Stimulated activated CD4-positive, alpha-beta T cell treated with anti-CD3 and anti-CD28 coated beads, TNF-alpha, amount 100 ng/mL, for 24 hours (primary cell): ENCODE results near the gene BAK1.
A peak's percentile ranks its signal among the peaks of the same experiment; 100 is the strongest.

Source experiments
- DNase-seq, 3 experiments: peaks; one replicate each; pipeline ENCODE4 v3.0.0-alpha.2; 2020; ENCODE audit warnings: low read depth in 3 of 3

BAK1 gene

DNA sequence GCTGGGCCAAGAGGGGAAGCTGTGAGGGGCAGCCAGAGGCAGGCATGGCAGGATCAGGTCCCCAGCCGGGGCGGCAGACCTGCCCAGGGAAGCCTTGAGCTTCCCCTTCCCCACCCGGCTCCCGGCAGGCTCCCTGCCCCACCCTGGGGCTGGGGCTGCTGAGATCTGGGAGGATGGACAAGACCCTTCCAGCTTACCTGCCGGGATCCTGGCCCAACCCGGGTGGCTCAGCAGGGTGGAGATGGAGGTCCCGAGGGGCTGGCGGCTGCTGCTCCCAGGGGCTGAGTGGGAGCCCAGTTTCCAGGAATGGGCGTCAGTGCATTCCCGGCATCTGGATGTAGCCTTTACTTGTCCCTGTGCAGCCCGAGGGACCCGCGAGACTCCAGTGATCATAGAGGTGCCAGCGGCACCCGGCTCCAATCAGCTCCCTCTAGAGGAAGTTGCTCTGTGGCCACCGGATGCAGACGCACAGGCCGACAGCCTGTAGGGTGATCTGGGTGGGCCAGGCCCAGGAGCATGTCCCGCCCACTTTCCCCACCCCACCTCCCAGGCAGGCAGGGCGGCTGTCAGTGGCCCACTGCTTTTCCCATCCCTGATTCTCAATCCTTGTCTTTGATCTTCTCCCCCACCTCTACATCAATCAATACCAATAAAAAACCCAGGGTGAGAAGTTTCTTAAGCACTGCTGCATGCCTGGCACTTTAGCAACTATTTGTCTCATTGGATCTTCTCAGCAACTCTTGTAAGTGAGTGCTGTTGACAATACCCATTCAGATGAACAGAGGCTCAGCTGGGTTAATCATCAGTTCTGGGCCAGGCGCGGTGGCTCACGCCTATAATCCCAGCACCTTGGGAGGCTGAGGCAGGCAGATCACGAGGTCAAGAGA lies at the start of gene BAK1:
Gene BAK1 (minus strand): TSS at position 449 of the 887 bp plus-strand sequence. CDS start 2,672 bp downstream, outside the sequence.
- DNase-seq = peak; percentile 71 to 85 (median 71)

DNA sequence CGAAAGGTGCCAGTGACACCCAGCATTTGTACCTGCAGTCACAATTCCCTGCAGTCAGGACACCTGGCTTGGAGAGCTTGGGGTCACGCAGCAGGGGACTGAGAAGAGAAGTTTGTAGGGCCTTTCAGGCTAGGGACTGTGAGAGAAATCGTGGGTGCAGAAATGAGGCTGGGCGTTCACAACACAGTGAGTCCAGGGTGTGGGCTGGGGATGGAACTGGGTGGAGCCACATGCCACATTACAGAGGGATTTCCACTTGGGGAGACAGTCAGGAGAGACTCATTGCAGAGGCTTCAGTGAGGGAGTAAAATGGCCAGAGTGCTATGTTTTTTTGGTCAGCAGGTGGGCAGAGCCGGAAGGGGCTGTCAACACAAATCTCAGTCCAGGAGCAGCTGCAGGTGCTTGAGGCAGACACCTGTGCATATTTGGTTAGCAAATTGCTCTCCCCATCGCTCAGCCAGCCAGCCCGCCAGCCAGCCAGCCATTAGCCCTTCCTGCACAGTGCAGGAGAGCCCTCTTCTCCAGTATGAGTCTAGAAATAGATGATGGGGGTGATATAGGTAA lies 48.4 kb upstream of the BAK1 start:
- DNase-seq = no peak

DNA sequence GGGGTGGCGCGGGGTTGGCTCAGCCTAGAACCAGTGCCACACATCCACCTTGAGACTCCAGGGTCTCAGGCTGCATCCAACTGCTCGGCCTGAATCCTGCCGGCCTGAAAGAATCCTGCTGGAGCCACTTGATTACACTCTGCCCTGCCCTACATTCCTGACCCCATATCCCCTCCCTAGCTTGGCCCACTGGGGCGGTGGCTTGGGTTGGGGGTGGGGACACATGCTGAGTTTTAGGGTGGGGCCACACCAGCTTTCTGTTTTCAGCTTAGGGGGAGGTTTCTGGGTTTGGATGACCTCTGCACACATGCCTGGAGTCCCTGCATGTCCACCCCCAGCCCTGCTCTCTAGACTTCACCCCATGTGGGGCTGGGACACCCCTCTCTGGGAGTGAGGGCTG lies 47.8 kb upstream of the BAK1 start:
- no peak for DNase-seq

DNA sequence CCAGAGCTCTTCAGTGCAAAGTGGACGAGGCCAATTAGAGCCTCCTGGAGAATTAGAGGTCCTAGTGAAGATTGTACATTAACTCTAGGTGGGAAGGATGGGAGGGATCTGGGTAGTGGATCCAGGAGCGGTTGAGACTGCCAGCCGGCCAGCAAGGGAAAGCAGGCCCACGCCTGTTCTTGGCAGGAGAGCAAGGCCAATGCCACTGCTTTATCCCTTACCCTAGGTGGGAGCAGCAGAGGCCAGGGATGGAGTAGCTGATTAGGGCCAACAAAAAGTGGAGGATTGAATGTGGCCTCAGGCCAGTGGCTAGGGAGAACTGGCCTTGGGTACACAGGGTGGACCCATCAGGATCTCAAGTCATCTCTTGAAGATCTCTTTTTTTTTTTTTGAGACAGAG lies 44.8 kb upstream of the BAK1 start:
- no peak for DNase-seq

DNA sequence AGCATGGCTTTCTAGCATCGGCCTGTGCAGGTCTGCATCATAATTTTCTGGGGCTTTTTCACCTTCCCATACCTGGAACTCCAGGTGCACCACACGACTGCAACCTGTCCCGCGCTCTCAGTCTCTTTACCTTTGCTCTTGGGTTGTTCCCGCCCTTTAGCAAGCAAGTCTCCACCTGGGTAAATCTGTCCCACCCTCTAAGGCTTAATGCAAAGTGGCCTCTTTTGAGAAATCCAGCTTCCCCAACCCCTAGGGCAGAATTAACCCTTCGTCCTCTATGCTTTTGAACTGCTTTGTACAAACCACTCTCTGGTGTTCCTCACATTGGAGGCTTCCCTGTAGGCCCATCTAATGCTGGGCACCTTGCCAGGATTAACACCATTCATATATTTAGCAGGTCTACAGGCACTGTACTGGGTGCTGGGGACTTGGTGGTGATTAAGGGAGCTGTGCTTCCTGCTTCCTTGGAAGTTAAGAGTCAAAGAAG lies 43.9 kb upstream of the BAK1 start:
- no peak for DNase-seq

DNA sequence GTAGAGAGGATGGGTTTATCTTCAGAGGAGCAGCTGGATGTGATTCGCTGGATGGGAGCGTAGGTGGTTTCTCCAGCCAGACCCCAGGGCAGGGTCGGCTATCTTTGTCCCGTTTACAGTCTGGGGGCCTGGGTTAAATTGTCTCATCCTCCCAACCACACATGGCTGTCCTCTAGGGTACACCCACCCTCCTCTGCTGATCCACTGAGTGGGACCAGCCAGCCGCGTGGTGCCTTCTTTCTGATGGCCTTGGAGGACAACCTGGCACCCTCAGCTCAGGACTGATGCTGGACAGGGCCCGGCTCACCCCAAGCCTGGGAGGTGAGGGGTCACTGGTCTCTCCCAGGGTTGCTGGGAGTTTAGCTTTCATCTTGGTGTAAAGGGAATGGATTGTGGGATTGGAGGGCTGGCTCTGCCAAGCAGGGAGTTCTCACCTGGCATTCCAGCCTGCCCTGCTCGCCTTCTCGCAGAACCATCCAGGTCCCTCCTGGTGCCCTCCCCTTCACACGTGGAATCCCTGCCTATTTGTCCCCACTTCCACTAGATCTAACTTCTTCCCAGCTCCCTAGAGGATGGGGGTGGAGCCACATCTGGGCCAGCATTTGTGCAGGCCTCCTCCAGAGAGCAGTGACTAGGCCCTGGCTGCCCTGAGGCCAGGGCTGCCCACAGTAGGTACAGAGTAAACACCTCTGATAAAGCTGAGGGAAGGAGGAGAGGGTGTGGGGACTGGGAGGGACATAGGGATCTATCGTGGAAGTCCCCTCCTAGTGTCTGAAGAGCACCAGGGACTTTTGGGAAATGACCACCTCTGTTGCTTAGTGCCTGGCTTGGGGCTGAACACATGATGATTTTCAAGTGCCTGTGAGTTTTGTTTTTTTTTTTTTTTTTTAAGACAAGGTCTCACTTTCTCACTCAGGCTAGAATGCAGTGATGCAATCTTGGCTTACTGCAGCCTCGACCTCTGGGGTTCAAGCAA lies 42.7 kb upstream of the BAK1 start:
- DNase-seq = no peak

DNA sequence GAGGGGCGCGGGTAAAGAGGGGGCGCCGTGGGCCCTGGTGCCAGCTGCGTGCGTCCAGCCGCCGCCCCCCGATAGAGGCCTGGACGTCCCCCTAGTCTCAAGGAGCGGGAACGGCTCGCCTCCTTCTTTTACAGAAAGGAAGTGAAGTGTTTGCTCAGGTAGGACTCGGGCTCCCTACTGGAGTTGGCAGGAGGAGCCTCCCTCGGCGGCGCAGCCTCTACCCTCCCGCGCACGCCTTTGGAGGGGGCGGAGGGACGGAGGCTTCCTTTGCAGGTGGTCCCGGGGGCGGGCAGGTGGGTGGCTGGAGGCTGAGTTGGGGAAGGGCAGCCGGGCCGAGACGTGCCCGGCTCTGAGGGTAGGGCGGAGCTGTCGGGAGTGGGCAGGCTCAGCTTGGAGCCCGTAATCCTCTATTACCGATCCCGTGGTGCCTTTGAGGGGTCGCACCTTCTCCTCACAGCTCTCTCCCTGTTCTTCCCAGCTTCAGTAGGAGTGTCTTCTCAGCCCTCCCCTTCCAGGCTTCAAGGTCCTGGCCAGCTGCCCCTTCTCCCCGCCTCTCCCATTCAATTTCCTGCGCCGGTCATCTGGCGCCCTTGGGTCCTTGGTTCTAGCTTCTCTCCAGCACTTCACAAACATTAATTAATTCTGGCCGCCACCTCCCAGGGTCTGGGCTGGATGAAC lies 41.8 kb upstream of the BAK1 start:
- DNase-seq = peak in 1 of 3 experiments; percentile 46

DNA sequence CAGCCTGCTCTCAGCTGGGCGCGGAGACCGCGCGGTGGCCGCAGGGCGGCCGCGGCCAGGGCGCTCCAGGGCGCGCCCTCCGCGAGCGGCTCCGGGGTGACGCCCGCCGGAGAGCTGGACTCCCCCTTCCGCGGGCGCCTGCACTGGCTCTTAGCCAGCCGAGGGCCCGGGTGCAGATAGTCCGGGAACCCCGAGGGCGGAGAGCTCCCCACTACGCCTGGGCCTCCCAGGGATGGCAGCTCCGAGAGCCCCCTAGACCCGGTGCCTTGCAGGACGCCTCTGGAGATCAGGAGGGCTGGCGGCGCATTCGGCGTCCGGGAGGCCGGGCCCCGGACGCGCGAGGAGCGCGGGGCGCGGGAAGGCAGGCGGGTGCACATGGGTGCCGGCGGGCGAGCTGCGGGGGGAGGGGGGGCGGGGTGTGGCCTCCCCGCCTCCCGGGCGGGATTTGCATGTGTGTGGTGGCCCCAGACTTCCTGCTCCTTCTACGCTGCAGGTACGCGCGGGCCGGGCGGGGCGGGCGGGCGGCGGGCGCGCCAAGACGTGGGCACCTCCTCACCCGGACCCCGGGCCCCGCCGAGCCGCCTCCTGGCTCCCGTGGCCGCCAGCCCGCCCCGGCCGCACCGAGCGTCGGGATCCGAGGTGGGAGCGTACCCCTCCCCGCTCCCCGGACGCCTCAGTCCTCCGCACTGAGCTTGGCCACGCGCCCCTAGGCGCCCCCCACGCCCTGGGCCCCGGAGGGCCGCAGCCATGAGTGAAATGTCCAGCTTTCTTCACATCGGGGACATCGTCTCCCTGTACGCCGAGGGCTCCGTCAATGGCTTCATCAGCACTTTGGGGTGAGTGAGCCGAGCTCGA lies 41.0 kb upstream of the BAK1 start, which contains the start of gene ITPR3:
Gene ITPR3 (plus strand): TSS at position 467 of the 855 bp plus-strand sequence. CDS start 281 bp downstream, at position 748.
- DNase-seq = peak; percentile 33 to 74 (median 46)

DNA sequence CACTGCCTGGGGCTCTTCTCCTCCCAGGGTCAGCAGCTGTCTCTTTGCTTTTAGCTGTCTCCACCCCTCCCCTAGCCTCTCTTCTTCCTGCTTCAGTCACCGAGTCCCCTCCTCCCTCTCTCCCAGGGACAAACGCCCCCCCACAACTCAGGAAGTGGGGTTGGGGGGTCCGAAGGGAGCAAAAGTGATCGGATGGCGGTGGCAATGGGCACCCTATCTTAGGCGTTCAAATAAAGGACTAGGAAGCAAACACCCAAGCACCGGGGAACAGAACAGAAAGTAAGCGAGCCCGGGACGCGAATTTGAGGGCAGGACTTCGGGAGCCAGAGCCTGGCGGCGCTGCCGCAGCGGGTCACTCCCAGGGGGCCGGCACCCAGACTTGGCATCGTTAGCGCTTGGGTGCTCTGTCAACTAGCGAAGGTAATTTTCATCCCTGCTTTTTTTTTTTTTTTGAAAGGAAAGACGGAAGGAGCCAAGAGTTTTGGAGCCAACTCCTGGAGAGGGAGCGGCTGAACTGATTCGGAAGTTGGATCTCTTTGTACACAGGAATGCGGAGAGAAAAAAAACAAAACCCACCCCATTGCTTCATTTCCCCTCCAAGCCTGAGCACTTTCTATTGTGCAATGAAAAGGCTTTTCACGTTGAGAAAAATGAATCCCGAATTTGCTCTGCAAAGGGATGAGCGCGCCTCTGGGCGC lies 40.2 kb upstream of the BAK1 start:
- peak in 1 of 3 experiments; percentile 32 for DNase-seq

DNA sequence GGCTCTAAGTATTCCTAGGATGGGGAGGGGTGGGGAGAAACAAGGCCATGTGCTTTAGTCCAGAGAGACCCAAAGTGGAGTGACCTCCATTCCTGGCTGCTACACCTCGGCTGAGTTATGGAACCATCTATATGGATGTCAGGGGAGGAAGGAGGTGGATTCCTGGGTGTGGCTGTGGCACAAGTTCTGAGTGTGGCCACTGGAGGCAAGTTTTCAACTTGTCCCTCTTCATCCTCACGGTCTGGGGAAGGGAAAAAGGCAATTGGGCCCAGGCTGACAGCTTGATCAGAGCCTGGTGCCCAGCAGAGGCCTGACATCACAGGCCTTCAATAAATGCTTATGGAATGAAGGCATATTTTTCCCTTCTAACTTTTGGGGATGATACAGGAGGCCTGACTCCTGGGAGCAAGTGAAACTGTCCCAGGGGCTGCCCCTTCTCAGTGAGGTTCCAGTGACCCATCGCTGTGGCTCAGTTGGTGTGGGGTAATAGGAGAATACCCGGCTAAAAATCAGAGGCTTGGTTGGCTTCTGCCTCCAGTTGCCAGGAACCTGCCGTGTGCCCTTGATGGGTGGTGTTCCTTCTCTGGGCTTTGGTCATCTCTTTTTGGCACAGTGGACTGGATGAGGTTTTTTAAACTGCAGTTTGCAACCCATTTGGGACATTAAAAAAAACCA lies 39.2 kb upstream of the BAK1 start:
- no peak for DNase-seq

DNA sequence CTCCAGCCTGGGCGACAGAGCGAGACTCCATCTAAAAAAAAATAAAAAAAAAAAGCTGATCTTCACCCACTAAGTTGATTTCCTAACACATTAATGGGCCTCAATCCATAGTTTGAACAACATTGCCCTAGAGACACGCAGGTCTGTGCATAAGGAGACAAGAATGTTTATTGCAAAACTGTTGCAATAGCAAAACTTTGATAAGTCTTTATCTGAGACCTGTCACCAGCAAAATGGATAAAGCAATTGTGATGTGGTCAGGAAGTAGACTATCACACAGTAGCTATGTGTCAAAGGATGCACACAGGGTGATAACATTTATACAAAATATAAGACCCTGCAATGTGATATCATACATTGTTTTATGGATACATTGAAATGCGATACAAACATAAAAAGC lies 36.8 kb upstream of the BAK1 start:
- no peak for DNase-seq

DNA sequence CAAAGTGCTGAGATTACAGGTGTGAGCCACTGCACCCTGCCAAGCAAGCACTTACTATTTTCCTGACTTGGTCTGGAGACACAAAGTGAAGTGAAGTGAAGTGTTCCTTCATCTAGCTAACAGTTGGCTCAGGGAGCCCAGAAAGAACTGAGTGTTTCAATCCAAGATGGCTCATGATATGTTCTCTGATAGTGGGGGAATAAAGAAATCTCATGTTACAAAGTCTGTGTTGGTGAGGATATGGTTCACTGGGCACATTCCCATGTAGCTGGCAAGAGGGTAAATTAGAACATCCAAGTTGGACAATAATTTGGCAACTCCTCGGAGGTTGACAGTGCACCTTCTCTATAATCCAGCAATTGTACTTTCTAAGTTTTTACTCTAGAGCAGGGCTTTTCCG lies 36.0 kb upstream of the BAK1 start:
- no peak for DNase-seq

DNA sequence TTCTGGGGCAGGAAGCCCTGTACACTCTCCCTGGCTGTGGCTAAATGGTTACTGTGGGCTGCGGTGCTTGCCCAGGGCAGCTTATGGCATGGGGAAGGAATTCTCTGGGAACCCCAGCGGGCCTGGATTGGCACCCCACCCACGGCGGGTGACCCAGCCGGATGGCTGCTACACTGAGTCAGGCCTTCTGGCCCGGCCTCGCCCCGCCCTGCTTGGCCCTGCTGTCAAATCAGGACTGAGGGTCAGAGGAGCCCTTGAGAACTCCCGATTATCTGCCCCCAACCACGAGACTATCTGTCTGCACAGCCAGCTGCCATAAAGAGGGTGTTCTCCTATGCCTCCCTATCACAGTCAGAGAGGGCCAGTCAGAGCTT lies 33.7 kb upstream of the BAK1 start:
- no peak for DNase-seq

DNA sequence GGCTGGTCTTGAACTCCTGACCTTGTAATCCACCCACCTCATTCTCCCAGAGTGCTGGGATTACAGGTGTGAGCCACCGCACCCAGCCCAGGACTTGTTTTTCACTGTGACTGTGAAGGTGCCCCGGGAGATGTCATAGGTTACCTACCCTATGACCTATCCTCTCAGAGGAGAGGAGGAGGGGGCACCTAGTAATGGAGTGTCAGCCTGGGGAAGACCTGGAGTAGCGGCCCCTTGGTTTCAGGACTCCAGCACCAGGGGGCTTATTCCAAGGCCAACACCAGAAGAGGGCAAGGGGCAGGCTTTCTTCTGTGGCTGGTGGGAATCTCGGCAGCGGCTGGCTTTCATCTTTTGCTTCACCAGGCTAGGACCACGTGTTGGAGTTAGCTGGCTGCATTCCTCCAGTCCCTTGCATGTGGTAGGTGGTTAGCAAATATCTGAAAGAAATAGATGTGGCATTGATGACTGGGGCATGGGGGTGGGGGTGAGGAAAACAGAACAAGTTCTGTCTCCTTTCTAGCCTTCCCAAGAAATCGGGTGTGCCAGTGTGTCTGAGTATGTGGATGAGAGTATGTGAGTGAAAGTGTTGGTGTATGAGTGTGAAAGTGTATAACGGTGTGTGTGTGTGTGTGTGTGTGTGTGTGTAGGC lies 33.2 kb upstream of the BAK1 start:
- DNase-seq = no peak

DNA sequence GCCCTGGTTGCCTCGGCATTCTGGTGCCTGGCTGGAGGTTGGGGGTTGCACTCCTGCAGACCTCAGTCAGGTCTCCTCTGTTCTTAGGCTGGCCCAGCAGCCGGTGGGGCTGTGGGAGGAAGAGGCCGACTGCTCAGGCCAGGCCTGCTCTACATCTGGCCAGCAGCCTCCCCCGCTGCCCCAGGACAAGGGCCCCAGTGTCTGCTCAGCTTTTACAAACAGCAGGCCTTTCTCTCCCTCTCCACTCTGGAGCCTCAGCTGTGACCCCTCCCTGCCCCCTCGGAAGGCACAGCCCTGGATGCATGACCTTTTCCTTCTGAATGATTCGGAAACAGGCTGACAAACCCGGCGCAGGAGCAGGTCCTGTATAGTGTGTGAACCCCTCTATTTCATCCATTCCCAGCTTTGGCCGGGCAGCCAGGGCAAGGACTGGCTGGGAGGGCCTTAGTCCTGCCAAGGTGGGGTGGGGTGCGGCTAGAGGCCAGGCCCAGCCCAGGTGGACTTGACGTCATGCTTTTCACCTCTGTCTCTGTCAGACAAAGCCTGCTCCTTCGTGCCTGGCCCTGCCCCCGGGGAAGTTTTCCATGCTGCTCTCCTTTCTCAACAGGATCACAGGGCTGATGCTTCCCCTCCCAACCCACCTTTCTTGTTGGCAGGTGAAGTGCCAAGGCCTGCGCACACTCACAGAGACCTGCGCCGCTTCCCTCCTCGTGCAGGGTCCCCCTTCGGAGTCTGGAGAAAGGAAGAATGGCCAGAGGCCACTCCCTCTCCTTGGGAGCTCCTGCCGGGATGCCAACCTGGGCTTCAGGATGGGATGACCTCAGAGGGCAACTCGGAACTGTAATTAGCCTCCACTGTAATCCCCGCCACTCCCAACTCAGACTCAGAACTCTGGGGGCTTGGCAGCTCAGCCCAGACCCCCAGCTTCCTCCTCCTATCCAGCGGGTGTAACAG lies 31.0 kb upstream of the BAK1 start:
- no peak for DNase-seq

DNA sequence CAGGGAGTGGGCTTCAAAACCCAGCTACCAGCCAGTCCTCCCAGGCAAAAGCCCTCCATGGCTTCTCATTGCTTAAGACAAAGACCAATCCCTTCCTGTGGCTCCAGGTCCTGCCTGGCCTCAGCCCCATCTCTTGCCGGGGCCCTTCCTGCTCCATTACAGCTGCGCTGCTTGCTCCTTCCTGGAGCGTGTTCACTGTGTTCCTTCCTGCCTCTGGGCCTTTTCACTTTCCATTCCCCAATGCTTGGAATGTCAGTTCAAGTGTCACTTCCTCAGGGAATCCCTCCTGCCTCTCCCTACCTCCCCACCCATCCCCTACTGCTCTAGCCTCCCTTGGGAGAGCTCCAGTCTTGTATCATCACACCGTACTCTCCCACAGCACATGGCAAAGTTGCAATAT lies 30.0 kb upstream of the BAK1 start:
- no peak for DNase-seq

DNA sequence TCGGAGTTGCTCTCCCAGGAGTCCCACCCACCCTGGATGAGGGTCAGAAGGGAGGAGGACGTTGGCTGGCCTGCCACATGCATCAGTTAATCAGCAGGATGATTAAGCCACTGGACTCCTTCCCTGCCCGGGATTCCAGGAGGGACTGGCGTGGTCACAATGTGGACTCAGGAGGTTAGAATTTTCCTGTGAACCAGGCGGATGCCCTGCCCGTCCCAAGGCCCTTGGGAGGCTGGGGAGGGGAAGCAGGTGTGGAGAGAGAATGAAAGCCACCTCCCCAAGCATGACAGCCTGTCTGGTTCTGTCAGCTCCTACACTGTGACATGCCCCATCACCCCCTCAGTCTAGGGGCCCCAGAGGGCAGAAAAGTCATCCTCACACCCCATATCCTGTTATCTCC lies 29.5 kb upstream of the BAK1 start:
- no peak for DNase-seq

DNA sequence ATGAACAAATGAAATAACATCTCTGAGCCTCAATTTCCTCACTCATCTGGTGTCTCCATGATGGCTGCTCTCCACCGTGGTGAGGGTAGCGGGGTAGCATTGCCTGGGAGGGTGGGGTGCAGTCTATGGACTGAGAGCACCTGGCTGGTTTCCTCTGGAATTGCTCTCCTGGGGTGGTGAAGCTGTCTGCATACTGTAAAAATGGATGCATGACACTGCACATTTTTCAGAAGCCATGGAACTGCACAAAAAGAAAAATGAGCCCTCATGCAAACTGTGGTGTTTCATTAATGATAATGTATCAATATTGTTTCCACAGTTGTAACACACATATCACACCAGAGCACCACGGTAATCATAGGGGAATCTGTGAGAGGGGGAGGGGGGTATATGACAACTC lies 28.9 kb upstream of the BAK1 start:
- DNase-seq = no peak
